ENCODE measurements around the gene DGKB. TPM values are rescaled to one million over a fixed set of nuclear protein-coding genes. Genes with fewer than 3 reads are reported as not detected.

DGKB gene
- total and polyA plus RNA-seq, 2 of the 8 experiments (the other 6 are each of a cell fraction or from before 2014, with no cell fraction given) = 1.9 to 2.6 TPM

DNA sequence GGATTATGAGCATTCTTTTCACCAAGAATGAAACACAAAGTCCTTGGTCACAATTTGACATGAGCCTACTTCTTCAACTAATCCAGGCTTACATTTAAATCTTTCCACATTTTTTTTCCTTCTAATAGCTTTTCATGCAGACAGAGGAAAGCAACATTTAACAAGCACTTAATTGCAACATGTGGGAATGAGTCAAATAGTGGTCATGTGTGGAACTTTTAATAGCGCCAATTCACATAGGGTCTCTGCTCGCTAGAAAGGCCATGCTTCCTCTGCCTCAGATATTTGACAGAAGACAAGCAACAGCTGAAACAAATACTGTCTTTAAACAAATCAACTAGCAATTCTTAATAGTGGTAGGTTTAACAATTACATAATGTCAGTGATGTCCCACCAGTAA, 627.2 kb downstream of the DGKB start:
- H2BK5ac ChIP-seq (ENCODE audit: low read depth, low read length) = no peak overlapping the region
- no peak overlapping the region for H3K27ac ChIP-seq (ENCODE audit: low read depth, low read length)
- no peak overlapping the region for H3K18ac ChIP-seq (ENCODE audit: extremely low read depth, low read length)
- FAIRE-seq (no peak), DNase-seq (ENCODE audit: low read depth in 1 of 2, low spot score in 2 of 2) (no peak)
- no peaks in the 10 kb centered on the region for H4K20me1 ChIP-seq (replicated peaks in 1 of 2; ENCODE audit: control insufficient read depth in 1 of 2, insufficient read depth in 2 of 2, low read length in 2 of 2)
- H3K9me3 ChIP-seq (ENCODE audit: insufficient read depth in 2 of 2, low read depth in 1 of 2, low read length in 1 of 2) = no peaks in the 10 kb centered on the region
- 97% methylated on average over 2 of the region's 2 CpGs; no CpG with 5 or more reads in 1 of the 2 experiments for WGBS, 2 experiments (ENCODE audit: extremely low coverage in 1 of 2, insufficient coverage in 1 of 2, insufficient read length in 1 of 2, insufficient replicate concordance in 2 of 2, low coverage in 1 of 2, low lambda C conversion rate in 2 of 2, missing lambda C conversion rate in 1 of 2)
- no peak overlapping the region for H3K14ac ChIP-seq (ENCODE audit: insufficient read length)
- H3K23me2 ChIP-seq (ENCODE audit: low read depth, low read length) = no peaks in the 10 kb centered on the region
- no peak overlapping the region for H3K9ac ChIP-seq (replicated peaks in 1 of 4; ENCODE audit: extremely low read depth in 1 of 4, low read depth in 3 of 4, low read length in 3 of 4)
- H2BK120ac ChIP-seq (replicated peaks; ENCODE audit: low read depth, low read length) = no peak overlapping the region
- no peak overlapping the region for H4K91ac ChIP-seq (replicated peaks; ENCODE audit: insufficient read length, low read length)
- H2BK20ac ChIP-seq (ENCODE audit: low read length) = no peak overlapping the region
- ChIA-PET POLR2A (ENCODE audit: partially characterized antibody) (no interaction called here), CTCF (ENCODE audit: partially characterized antibody) (no interaction called here)
- peaks cover 0 to 7% (median 2%) of the 10 kb centered on the region in 4 experiments; a peak in 2 of 7 replicates for H3K4me1 ChIP-seq (replicated peaks in 1 of 4; ENCODE audit: control insufficient read depth in 3 of 4, insufficient read depth in 4 of 4, low read length in 3 of 4)
- H2AK5ac ChIP-seq (ENCODE audit: low read depth, low read length) = no peak overlapping the region
- H3K79me1 ChIP-seq (ENCODE audit: low read depth, low read length) = no peaks in the 10 kb centered on the region
- H3K23ac ChIP-seq (ENCODE audit: insufficient read length) = no peak overlapping the region
- H4K5ac ChIP-seq (ENCODE audit: insufficient read length, low read depth, low read length) = no peak overlapping the region
- no peak overlapping the region for H2AFZ ChIP-seq (ENCODE audit: low read length)
- H3K79me2 ChIP-seq (ENCODE audit: control insufficient read depth in 1 of 2, insufficient read depth in 2 of 2, low read length in 2 of 2) = no peaks in the 10 kb centered on the region
- H3K4ac ChIP-seq (replicated peaks; ENCODE audit: insufficient read length, low read depth, low read length) = no peak overlapping the region
- no peak overlapping the region for H4K8ac ChIP-seq (ENCODE audit: extremely low read depth, insufficient read depth, low read length)
- H2BK12ac ChIP-seq (ENCODE audit: low read depth, low read length) = no peak overlapping the region
- H3K4me3 ChIP-seq (ENCODE audit: extremely low read depth in 1 of 4, insufficient read depth in 2 of 4, low read depth in 3 of 4, low read length in 4 of 4) = no peak overlapping the region
- no peaks in the 10 kb centered on the region for H3K36me3 ChIP-seq (ENCODE audit: control insufficient read depth in 2 of 4, insufficient read depth in 4 of 4, low read length in 3 of 4)
- no peak overlapping the region for H3K4me2 ChIP-seq (ENCODE audit: insufficient read depth in 1 of 2, low read depth in 2 of 2, low read length in 2 of 2)
- H2BK15ac ChIP-seq (ENCODE audit: low read length) = no peak overlapping the region
- no peaks in the 10 kb centered on the region for H3K27me3 ChIP-seq (replicated peaks in 1 of 4; ENCODE audit: control insufficient read depth in 3 of 4, extremely low read depth in 1 of 4, insufficient read depth in 3 of 4, low read length in 3 of 4)
- H3K56ac ChIP-seq (replicated peaks; ENCODE audit: insufficient read length, low read depth, low read length) = no peak overlapping the region
- TF ChIP-seq MAFK (IDR thresholded peaks at IDR 0.05; ENCODE audit: low read depth, low read length) (no peak), SIX5 (IDR thresholded peaks at IDR 0.05; ENCODE audit: low read depth, low read length) (no peak), CHD1 (IDR thresholded peaks at IDR 0.05; ENCODE audit: low read depth, low read length) (no peak), KDM1A (IDR thresholded peaks at IDR 0.05; ENCODE audit: borderline replicate concordance, low read length) (no peak), EZH2 (IDR thresholded peaks at IDR 0.05; ENCODE audit: low read depth, low read length, severe bottlenecking) (no peak), GABPA (IDR thresholded peaks at IDR 0.05; ENCODE audit: borderline replicate concordance, insufficient read depth, low read length) (no peak), POLR2A (IDR thresholded peaks at IDR 0.05; ENCODE audit: control extremely low read depth in 1 of 2, low read depth in 2 of 2, low read length in 2 of 2) (no peak), CREB1 (IDR thresholded peaks at IDR 0.05) (no peak), CBX5 (IDR thresholded peaks at IDR 0.05; ENCODE audit: low read depth, low read length) (no peak), SIN3A (conservative IDR thresholded peaks at IDR 0.05 in 1 of 2, IDR thresholded peaks at IDR 0.05 in 1 of 2; ENCODE audit: low read depth in 1 of 2, low read length in 2 of 2) (no peak), GTF2F1 (IDR thresholded peaks at IDR 0.05; ENCODE audit: borderline replicate concordance, low read depth, low read length) (no peak), TAF7 (optimal IDR thresholded peaks at IDR 0.05; ENCODE audit: borderline replicate concordance, low read depth, low read length) (no peak), FOSL1 (IDR thresholded peaks at IDR 0.05; ENCODE audit: insufficient read depth, low read depth, low read length) (no peak), MAX (IDR thresholded peaks at IDR 0.05) (no peak), KDM5A (IDR thresholded peaks at IDR 0.05; ENCODE audit: low read length) (no peak), SP2 (IDR thresholded peaks at IDR 0.05; ENCODE audit: low read length) (no peak)

Data from H1 (cell line).